ENCODE measurements around the gene CC2D1B. TPM values are rescaled to one million over a fixed set of nuclear protein-coding genes. Genes with fewer than 3 reads are reported as not detected.

CC2D1B gene
- total RNA-seq, 4 donors from 2014 or later: 31.0 to 45.9 (median 39.2) TPM

DNA sequence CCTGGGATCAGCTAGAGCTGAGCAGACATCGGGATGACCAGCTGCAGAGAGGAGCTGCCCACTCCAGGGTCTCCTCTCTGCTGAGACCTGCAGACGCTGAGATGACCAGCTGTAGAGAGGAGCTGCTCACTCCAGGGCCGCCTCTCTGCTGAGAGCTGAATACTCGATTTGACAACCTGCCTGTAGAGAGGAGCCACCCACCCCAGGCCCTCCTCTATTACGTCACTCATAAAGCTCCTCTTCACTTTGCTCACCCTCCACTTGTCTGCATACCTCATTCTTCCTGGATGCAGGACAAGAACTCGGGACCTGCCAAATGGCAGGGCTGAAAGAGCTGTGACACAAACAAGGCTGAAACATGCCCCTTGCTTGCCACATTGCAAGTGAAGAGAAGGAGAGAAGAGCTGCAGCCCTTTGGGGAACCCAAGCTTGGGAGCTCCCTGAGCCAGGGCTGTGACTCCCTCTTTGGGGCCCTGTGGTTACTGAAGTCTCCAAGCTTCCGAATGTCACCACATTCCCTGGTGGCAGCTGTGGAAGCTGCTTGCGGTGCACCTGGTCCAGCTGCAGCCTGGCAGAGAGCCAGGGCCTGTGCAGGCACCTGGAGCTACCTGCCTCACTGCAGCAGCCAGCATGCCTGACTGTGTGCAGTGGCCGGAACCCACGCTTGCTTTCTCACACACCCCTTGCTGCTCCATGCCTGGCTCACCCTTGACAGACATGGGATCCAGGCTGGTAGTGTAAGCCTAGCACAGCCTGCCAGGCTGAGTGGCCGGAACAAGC is 59.6 kb downstream of the CC2D1B start:
- Histone ChIP-seq H3K36me3 (peaks cover 0 to 4% (median 0%) of the 10 kb centered on the region in 4 donors), H3K4me1 (no peaks in the 10 kb centered on the region), H3K4me3 (no peak overlapping the region), H3K27me3 (no peaks in the 10 kb centered on the region), H3K9me3 (no peaks in the 10 kb centered on the region), H3K27ac (no peak overlapping the region)
- 83 to 86% methylated on average over 2 to 11 of the region's 11 CpGs for WGBS, 2 donors (ENCODE audit: low coverage in 1 of 2)
- intact Hi-C loops (cut with DNase I; ENCODE audit: low total_unique reads) (no loop called here), in situ Hi-C loops (cut with MboI; ENCODE audit: low pct_ligation_motif_present in 1 of 4, low pct_unique_long_range_greater_than_20kb in 1 of 4, low sequenced_read_pairs in 3 of 4) (no loop called here)
- no peak for DNase-seq
- no peak for TF ChIP-seq EP300 (IDR thresholded peaks at IDR 0.05; ENCODE audit: low read depth)
- TF ChIP-seq POLR2A (IDR thresholded peaks at IDR 0.05): no peak
- TF ChIP-seq, protein P1, sequence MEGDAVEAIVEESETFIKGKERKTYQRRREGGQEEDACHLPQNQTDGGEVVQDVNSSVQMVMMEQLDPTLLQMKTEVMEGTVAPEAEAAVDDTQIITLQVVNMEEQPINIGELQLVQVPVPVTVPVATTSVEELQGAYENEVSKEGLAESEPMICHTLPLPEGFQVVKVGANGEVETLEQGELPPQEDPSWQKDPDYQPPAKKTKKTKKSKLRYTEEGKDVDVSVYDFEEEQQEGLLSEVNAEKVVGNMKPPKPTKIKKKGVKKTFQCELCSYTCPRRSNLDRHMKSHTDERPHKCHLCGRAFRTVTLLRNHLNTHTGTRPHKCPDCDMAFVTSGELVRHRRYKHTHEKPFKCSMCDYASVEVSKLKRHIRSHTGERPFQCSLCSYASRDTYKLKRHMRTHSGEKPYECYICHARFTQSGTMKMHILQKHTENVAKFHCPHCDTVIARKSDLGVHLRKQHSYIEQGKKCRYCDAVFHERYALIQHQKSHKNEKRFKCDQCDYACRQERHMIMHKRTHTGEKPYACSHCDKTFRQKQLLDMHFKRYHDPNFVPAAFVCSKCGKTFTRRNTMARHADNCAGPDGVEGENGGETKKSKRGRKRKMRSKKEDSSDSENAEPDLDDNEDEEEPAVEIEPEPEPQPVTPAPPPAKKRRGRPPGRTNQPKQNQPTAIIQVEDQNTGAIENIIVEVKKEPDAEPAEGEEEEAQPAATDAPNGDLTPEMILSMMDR (IDR thresholded peaks at IDR 0.05): no peak
- TF ChIP-seq POLR2AphosphoS5 (IDR thresholded peaks at IDR 0.05): no peak

DNA sequence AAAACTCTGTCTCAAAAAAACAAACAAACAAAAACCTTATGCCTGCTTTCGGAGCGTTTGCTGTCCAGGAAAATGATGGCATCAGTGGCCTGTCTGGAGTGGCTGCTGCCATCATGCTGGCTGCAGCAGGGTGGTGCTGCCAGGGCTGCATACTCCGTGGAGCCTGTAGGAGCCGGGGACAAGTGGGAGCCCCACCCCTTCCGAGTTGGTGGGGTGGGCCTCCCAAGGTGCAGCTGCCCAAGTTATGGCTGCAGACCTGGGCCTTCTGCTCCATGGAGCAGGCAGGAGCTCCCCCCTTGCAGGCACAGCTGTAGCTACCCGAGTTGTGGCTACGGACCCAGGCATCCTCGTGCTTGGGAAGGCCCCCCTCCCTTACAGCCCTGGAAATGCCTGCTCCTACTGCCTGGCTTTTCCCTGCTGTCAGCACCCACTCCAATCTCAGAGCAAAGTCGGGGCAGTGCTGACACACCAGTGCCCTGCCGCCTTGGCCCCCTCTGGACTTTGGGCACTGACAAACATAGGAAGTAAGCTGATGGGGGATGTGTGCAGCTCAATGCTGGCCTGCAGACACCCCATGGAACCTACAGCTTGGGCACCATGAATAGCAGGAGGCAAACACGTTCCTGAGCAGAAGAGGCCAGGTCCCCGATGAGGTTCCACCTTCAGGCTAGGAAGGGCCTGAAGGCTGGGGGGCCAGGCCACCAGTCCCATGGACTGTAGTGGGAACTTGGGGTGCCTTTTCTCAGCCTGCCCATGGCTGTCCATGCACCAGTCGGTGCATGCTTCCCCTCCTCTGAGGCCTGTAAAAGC is 60.4 kb downstream of the CC2D1B start:
- 95% methylated on average over 13 of the region's 13 CpGs; no CpG with 5 or more reads in 1 of the 2 donors for WGBS, 2 donors (ENCODE audit: low coverage in 1 of 2)
- no peak for TF ChIP-seq POLR2AphosphoS5 (IDR thresholded peaks at IDR 0.05)
- no peak for TF ChIP-seq EP300 (IDR thresholded peaks at IDR 0.05; ENCODE audit: low read depth)
- no peak for TF ChIP-seq POLR2A (IDR thresholded peaks at IDR 0.05)
- TF ChIP-seq, protein P1 (IDR thresholded peaks at IDR 0.05): no peak
- no peak overlapping the region for H3K27ac ChIP-seq
- no peak for DNase-seq
- no peak overlapping the region for H3K4me3 ChIP-seq
- H3K36me3 ChIP-seq: peaks cover 0 to 4% (median 0%) of the 10 kb centered on the region in 4 donors
- intact Hi-C loops (cut with DNase I; ENCODE audit: low total_unique reads): no loop called here
- H3K27me3 ChIP-seq: no peaks in the 10 kb centered on the region
- no peaks in the 10 kb centered on the region for H3K4me1 ChIP-seq
- in situ Hi-C loops (cut with MboI; ENCODE audit: low pct_ligation_motif_present in 1 of 4, low pct_unique_long_range_greater_than_20kb in 1 of 4, low sequenced_read_pairs in 3 of 4): no loop called here
- H3K9me3 ChIP-seq: no peaks in the 10 kb centered on the region

Other genes starting within 250 kb of the CC2D1B start
- 10 to 100 TPM; 22.8 to 37.0 (median 28.2) TPM for gene ZFYVE9, start 224.1 kb downstream of the CC2D1B start, total RNA-seq
- gene ORC1, start 38.2 kb upstream of the CC2D1B start, total RNA-seq: 1 to 10 TPM in 2 of 4 donors, under 1 TPM in 1, not detected in 1; 1.00 to 1.7 (median 1.6) TPM
- 10 to 100 TPM in 3 of 4 donors, 1 to 10 TPM in 1; 4.0 to 25.5 (median 20.1) TPM for gene PRPF38A, start 38.4 kb upstream of the CC2D1B start, total RNA-seq
- 10 to 100 TPM; 12.3 to 55.3 (median 27.4) TPM for gene TUT4, start 186.9 kb upstream of the CC2D1B start, total RNA-seq
- 10 to 100 TPM in 1 of 4 donors, 1 to 10 TPM in 3; 3.3 to 16.5 (median 5.6) TPM for gene GPX7, start 236.2 kb upstream of the CC2D1B start, total RNA-seq